Putamen (tissue), 1 donor: ENCODE measurements around the gene HPCAL1.

Source experiments
- DNase-seq: peaks from one replicate; pipeline ENCODE4 v3.0.0-alpha.2; 2016; ENCODE audit warnings: low spot score

The HPCAL1 gene

GRCh38 chr2:10324095-10324832, 21.6 kb downstream of the HPCAL1 start:
- DNase-seq, result no peak

- no peak for DNase-seq
These were observed 22.8 kb downstream of the HPCAL1 start for GRCh38 chr2:10325278-10326145.

- DNase-seq, result no peak
These were observed 23.5 kb downstream of the HPCAL1 start for GRCh38 chr2:10326151-10326616.

- no peak for DNase-seq
These were observed 24.2 kb downstream of the HPCAL1 start for GRCh38 chr2:10326707-10327594.

- no peak for DNase-seq
These were observed 25.4 kb downstream of the HPCAL1 start for GRCh38 chr2:10327896-10328669.

- DNase-seq, result no peak
These were observed 26.2 kb downstream of the HPCAL1 start for GRCh38 chr2:10328670-10329579.

- DNase-seq, result no peak
These were observed 26.8 kb downstream of the HPCAL1 start for GRCh38 chr2:10329580-10329879.

- DNase-seq, result no peak
These were observed 27.4 kb downstream of the HPCAL1 start for GRCh38 chr2:10329880-10330699.

- no peak for DNase-seq
These were observed 28.0 kb downstream of the HPCAL1 start for GRCh38 chr2:10330700-10331026.

GRCh38 chr2:10331027-10331701, 28.5 kb downstream of the HPCAL1 start:
- peak; percentile 15 for DNase-seq

GRCh38 chr2:10331702-10332401, 29.1 kb downstream of the HPCAL1 start:
- DNase-seq, result no peak

GRCh38 chr2:10332402-10333246, 29.9 kb downstream of the HPCAL1 start:
- no peak for DNase-seq

- no peak for DNase-seq
These were observed 30.5 kb downstream of the HPCAL1 start for GRCh38 chr2:10333247-10333613.

GRCh38 chr2:10333966-10334365, 31.3 kb downstream of the HPCAL1 start:
- no peak for DNase-seq

- no peak for DNase-seq
These were observed 32.5 kb downstream of the HPCAL1 start for GRCh38 chr2:10335046-10335840.

- DNase-seq, result no peak
These were observed 33.6 kb downstream of the HPCAL1 start for GRCh38 chr2:10336283-10336682.
